NCI-H2196 (cell line): Measurements from ENCODE around the gene NEIL1.

Source experiments
- DNase-seq: peaks from one replicate; lab custom pipeline; 2025; ENCODE audit not compliant: unreplicated experiment; lab: John Stamatoyannopoulos, UW

The NEIL1 gene

GRCh38 chr15:75369897-75370581 is 23.2 kb downstream of the NEIL1 start:
- no peak for DNase-seq

GRCh38 chr15:75371486-75371885 is 24.6 kb downstream of the NEIL1 start:
- no peak for DNase-seq

GRCh38 chr15:75371901-75372688 is 25.3 kb downstream of the NEIL1 start:
- no peak for DNase-seq

GRCh38 chr15:75380773-75381172 is 33.9 kb downstream of the NEIL1 start:
- DNase-seq, result no peak

GRCh38 chr15:75383986-75384385 is 37.1 kb downstream of the NEIL1 start:
- peak; percentile 13 for DNase-seq

- DNase-seq, result no peak
Observed at GRCh38 chr15:75389791-75390382, 43.0 kb downstream of the NEIL1 start.

GRCh38 chr15:75397494-75397893 is 50.7 kb downstream of the NEIL1 start:
- DNase-seq, result no peak

- DNase-seq, result no peak
Observed at GRCh38 chr15:75403892-75404291, 57.1 kb downstream of the NEIL1 start.
